NCI-H2081 treated with DMSO at 0.1 percent for 48 hours (cell line): ENCODE measurements around the gene PSAP.
"Not testable (repeated sequence)": the region's sequence is repeated elsewhere in the genome, so short reads cannot be mapped to it uniquely, and the experiment has no call there.

ENCODE experiments used
- DNase-seq: peaks from one replicate; lab custom pipeline; 2025; lab: John Stamatoyannopoulos, UW

Gene PSAP

DNA sequence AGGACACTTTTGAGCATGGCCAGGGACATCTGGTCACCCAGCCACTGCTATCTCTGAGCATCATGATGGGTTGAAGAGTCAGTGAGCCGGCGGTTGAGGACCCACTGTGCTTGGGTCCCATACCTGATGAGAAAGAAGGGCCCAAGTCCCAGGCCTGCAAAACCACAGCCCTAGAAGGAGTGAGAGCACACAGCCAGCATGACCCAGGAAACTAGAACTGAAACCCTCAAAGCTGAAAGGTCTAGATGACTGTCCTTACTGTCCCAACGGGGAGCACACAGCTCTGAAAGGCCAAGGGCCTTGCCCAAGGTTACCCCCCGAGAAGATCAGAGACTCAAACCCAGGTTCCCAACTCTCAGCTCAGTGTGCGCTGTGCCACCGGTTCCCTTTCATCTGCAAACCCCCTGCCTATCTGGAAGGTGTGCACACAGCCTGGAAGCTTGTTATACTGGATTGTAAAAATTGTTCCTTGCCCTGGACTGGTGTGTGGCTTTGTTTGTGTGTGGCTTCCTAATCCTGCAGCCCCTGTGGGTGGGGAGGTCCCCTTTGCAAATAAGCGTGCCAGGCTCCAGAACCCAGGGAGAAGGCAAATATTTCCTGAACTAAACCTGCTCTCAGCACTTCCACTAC, 22.6 kb upstream of the PSAP start:
- no peak for DNase-seq

DNA sequence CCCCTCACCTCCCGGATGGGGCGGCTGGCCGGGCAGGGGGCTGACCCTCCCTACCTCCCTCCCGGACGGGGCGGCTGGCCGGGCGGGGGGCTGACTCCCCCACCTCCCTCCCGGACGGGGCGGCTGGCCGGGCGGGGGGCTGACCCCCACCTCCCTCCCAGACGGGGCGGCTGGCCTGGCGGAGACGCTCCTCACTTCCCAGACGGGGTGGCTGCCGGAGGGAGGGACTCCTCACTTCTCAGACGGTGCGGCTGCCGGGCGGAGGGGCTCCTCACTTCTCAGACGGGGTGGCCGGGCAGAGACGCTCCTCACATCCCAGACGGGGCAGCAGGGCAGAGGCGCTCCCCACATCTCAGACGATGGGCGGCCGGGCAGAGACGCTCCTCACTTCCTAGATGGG, 18.6 kb upstream of the PSAP start:
- not testable (repeated sequence) for DNase-seq

DNA sequence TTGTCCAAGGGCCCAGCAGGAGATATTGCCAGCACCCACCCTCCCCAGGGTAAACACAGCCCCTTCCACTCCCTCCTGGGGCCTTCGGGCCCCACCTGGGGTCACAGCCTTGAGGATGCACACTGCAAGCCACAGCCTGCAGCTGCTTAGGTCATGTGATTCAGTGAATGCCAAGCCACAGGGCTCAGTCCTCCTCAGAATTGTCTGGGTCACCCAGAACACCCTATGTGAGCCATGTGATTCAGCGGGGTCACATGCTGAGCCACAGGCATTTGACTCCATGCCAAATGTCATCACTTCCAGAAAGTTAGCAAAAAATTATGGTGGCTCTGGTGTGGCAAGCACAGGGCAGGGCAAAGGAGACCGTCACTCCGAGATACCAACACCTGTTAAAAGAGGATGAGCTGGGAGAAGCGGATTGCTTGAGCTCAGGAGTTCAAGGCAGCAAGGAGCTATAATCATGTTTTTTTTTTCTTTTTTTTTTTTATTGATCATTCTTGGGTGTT, 17.2 kb upstream of the PSAP start:
- DNase-seq: no peak

DNA sequence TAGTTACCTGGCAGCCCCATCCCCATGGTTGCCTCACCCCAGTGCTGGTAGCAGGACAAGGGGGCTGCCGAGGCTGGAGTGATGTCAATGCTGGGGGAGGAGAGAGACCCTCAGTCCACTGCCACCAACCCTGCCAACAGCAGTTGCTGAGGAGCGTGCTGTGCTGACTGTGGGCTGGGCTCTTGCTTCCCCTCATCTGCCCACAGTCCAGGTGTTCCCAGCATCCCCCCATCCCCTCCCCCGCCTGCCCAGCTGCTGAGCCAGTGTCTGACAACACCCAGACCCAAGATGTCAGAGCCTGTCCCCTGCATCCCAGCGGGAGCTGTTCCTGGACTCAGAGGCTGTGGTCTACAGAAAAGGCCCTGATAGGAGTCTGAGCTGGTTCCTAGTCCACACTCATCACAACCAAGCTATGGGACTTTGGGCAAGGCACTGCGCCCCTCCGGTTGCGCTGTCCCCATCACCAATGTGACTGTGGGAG, 14.6 kb upstream of the PSAP start:
- DNase-seq: no peak

DNA sequence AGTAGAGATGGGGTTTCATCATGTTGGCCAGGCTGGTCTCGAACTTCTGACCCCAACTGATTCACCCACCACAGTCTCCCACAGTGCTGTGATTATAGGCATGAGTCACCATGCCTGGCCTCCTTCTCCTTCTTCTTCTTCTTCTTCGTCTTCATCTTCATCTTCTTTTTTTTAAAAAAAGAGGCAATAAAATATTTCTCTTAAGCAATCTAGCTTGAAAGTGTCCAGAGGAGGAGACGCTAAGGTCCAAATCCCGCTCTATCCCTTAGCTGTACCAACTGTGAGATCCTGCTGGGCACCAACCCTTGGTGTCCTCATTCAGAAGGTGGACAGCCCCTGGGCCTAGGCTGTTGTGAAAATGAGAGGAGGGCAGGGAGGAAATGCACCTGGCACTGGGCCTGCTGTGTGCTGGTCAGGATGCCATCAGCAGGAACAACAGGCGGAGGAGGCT, 13.9 kb upstream of the PSAP start:
- no peak for DNase-seq

DNA sequence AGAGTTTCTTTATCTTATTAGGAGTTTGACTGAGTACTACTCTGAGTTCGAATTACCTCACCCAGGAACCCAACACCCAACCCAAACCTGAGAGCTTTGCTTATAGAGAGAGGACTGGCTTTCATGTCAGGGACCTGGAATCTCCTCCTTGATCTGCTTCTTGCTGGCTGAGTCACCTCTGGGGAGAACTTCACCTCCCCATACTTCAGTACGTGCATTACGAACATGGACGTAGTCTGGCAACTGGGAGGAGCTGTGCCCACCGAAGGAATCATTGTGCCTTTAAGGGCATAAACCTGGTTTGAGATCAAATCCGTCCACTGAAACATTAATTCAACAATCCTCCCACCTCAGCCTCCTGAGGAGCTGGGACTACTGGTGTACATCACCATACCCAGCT, 12.2 kb upstream of the PSAP start:
- DNase-seq: no peak

DNA sequence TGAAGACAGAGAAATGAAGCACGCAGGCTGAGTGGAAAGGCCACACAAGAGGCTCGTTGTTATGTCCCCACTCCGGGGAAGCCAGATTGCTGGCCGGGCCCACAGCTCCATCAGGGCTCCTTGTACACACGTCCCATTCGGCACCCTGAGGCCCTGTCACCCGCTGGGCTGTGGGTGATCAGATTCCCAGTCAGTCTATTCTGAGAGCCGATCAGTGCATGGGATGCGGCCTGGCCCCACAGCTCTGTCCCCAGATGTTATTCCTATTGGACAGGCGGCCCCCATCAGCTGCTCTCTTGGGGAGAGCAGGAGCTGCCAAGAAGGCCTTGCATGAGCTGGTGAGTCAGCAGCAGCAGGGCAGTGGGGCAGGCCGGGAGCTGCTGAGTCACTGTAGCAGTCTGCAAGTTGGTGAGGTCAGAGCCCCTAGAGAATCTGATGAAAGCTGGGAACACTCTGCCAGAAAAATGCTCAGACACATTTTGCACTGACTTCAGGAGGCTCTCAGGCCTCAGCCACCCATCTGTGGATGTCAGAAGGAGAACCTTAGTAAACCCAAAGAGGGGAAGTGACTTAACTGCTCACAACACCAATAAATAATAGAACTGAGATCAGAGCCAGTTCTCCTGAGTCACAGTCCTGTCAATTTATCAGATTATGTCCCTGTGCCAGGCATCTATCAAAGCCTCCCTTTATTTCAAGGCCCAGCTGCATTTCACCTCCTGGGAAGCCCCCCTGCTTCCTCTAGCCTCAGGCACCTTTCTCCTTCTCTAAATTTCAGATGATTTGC, 9.4 kb upstream of the PSAP start:
- peak; percentile 10 for DNase-seq

DNA sequence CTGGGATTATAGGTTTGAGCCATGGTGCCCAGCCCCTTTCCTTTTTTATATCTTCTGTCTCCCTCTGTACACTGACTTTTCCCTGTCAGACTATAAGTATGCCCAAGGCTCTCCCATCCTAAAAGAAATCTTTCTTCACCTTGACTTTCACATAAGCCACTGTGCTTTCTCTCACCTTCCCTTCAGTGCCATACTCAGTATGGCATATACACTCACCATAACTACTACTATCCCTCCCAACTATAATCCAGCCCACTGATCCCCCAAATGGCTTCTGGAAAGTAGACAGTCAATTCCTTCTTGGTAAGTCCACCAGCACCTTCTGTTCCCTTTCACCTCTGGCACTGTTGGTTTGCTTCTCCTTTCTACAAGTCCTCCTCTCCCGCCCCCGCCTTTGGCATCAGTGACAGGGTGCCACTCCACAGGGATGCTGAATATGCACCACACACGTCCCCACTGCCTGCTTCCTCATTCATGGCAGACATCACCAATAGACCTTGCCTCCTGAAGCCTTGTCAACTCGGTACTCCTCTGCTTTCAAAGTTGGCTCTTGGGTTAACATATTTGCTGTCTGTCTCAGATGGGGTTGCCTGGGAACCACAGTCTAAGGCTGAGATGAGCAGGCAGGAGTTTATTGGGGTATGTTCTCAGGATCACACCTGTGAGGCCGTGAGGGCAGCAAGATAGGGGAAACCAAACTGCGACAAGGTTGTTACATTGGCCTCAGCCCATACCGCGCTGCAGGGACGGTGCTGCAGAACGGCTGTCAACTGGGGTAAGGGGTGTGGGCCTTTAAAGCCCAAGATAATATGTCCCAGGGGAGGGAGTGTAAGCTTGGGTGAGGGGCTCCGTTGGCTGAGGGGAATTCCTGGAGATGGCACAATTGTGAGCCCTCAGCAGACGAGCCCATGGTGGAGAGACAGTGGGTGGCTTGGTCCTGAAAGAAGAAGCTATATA, 7.2 kb upstream of the PSAP start:
- no peak for DNase-seq

DNA sequence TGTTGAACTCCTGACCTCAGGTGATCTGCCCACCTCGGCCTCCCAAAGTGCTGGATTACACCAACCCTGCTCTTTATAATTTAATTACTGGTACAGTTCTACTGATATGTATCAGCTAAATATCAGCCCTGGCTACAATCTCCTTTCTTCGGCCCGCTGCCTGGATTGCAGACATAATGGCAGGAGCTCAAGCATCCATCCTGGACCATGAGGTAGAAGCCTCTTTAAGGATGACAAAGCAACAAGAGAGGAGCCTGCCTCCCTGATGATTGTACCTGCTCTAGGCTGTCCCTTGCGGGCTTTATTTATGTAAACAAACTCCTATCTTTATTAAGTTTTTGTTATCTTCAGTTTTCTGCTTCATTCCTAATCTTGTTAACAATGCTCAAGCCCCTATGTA, 5.6 kb upstream of the PSAP start:
- DNase-seq: no peak

DNA sequence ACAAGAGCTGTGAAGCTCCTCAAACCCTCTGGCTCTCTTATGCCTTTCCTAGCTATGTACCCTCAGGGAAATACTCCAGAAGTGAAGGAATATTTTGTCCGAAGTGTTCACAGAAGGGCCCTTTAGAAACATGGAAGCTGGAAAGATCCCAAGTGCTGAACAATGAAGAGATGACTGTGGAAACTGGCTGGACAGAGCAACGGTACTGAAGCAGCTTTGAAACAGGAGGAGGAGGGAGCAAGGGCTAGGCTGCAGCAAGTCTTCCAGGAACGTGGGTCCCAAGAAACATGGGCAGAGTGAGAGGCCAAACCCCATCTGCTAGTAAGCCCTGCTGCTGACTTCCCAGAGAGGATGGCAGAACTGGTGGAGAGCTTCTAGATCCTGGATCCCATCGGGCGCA, 3.0 kb upstream of the PSAP start:
- no peak for DNase-seq

DNA sequence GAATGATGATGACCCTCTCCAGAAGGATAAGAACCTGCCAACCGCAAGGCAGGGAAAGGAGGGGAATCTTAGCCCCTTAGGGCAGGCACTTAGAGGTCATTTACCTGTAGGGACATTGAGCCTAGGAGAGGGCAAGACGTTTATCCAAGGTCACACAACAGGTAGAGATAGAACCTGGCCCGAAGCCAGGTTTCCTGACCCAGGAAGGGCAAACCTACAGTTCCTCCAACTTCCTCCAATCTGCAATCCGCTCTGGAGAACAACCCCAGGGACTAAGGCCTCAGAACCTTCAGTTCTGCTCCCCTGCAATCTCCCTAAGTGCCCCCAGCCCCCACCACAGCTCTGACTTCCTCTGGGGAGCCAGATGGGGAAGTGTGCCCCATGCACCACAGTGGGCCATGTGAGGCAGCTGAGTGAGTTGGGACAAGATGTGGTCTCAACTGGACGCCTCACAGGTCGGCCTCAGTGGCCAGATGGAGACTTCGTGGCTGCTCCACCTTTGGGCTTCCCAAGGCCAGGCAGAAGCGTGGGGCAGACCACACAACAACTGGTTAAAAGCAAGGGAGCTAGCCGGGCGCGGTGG, 1.4 kb upstream of the PSAP start:
- no peak for DNase-seq

DNA sequence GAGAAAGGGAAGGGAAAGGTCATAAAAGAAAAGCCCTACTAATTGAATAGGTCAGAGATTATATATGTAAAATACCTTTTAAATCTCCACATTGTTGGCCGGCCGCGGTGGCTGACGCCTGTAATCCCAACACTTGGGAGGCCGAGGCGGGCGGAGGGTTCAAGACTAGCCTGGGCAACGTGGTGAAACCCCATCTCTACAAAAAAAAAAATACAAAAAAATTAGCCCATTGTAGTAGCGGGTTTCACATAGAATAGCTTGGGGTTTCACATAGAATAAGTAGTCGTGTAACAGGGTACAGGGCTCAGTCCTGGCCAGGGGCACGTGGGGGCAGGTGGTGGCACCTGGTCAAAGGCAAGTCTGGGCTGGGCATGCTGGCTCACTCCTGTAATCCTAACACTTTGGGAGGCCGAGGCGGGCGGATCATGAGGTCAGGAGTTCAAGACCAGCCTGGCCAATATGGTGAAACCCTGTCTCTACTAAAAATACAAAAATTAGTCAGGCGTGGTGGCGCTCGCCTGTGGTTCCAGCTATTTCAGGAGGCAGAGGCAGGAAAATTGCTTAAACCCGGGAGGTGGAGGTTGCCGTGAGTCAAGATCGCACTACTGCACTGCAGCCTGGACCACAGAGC, 529 bp upstream of the PSAP start:
- not testable (repeated sequence) for DNase-seq

DNA sequence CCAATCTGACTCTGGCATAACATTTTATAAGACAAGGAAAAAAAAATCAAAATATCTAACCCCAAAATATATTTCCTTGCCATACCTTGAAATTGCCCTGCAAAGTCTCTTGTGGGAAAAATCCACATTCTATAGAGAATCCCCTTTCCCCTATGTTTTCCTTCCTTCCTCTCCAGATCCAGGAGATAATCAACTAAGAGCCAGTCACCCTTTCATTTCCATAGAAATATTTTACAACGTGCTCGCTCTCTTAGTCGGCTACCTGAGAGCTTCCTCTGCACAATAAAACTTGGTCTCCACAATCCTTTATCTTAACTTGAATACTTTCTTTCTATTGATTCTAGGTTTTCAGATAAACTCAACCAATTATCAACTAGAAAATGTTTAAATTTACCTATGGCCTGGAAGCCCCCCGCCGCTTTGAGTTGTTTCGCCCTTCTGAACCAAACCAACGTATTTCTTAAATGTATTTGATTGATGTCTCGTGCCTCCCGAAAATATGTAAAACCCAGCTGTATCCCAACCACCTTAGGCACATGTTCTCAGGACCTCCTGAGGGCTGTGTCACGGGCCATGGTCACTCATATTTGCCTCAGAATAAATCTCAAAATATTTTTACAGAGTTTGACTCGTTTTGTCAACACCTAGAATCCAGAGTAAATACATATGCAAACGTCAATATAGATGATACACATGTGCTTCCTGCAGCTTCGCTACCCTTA, 869 bp downstream of the PSAP start:
- DNase-seq: no peak

DNA sequence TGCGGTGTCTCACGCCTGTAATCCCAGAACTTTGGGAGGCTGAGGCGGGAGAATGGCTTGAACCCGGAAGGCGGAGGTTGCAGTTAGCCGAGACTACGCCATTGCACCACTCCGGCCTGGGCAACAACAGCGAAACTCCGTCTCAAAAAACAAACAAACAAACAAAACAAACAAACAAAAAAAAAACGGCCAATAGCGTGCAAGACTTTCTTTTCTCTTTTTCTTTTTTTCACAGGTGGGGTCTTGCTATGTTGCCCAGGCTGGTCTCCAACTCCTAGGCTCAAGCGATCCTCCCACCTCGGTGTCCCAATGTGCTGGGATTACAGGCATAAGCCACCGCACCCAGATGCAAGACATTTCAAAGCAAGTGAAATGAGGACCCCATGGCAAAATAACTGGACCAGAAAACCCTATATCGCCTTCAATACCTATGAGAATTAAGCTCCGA, 1.6 kb downstream of the PSAP start:
- DNase-seq: no peak

DNA sequence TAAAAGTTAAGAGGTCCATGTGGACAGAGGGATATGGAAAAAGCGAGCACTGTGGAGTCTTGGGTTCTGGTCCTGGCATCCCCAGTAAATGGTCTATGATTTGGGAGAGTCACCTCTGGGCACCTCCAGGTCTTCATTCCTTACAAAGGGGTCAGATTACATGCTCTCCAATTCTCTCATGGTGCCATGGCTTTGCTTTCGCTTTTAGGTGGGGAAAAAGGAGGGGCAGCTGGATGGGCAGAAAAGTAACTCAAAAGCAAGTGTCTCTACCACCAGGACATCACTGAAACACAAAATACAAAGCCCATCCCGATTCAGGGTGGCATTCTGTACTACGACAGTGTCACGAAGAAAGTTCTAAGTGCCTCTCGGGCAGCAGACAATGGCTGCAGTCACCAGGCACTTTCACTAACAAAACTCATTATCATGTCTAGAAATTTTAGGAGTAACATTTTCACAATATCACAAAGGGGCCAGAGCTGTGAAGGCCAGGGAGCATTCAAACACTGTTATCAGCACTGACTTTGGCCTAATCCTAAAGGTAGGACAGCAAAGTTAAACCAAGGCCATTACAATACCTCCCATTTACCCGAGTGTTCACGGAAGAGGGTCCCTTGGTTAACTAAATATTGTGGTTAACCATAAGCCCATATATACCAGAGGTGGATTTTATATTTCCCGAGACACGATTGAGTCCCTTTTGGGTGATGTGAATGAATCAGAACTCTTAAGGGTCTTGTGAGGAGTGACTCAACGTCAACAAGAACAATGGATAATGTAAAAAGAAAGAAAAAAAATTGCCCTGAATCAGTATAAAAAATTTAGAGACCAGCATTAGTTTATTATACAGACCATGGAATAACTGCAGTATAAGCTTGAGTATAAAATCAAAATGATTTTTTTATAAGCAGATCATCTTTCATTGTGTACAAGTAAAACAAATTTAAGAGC, 2.5 kb downstream of the PSAP start:
- no peak for DNase-seq

DNA sequence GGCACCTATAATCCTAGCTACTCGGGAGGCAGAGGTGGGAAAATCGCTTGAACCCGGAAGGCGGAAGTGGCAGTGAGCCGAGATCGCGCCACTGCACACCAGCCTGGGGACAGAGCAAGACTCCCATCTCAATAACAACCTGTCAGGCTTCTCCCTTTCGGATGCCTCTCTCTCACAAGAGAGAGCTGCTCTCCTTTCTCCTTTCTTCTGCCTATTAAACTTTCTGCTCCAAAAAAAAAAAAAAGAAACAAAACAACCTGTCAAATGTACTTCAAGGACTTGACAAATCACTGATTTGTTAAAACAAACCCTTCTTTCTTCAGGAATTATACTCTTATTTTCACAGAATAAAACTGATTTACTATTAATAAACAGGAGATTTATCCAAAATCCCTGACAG, 3.6 kb downstream of the PSAP start:
- DNase-seq: no peak

DNA sequence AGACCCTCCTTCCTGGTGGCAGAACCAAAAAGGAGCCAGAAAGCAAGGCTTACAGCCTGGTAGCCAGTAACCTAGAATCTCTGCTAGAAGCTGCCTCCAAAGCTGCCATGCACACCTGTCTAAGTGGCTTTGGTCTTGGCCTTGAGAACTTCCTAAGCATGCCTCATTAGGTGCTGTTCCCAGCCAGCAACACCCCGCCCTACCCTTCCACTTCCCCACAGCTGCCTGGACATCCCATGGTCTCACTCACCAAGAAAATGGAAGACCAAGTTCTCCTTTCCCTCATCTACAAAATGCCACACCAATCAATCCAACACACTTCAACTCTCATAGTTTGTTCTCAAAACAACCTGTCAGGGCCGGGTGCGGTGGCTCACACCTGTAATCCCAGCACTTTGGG, 4.2 kb downstream of the PSAP start:
- no peak for DNase-seq

DNA sequence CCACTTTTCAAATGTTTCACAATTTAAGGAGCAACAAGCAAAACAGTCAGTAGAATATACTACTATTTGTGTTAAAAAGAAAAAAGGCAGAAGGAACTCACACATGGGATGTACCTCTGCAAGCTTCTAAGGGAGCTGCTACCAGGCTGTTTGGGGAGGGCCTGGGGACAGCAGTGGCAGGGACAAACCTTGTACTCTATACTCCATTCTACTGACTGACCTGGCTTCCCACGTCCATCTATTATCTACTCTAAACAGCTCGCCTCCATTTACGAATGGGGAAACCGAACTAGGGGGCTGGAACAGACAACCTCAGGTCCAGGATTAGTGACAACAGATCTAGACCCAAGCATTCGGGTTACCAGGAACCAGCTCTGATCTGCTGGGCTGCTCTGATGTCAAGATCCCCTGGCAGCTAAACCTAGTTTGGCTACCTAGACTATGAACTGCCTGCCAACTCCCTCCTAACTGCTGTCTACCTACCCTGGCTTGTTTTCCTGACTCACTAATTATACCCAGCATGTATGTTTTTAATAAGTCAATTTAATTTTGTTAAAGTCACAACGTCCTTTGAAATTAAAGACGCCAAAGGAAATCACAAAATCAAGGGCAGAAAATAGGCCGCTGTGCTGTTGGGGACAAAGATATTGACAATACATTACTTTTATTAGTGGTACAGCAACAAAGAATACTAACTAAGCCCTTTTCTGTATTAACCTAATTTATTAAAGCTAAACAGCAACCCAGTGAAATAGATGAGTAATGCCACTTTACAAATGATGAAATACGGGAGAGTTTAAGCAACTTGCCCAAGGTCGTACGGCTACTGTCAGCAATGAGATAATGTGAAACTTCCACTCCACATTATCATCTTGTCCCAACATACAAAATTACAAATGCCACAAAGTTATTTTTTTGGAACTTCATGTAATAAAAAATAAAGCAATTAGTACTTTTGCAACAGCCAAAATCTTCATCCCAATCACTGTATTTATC, 5.3 kb downstream of the PSAP start:
- no peak for DNase-seq
